Panc1 (cell line): ENCODE data around the gene CPA3. TPM values are rescaled to one million over a fixed set of nuclear protein-coding genes. Genes with fewer than 3 reads are reported as not detected.

Experiments
- ATAC-seq: fragments of 200-7000 bp; cut with Tn5 transposase; 2 replicates; pipeline ENCODE4 v1.9.1; 2020; ENCODE audit warnings: mild to moderate bottlenecking, moderate library complexity
- BruUV-seq: library from RNA; stranded (reverse); fragments of 400-500 nt; replicated peaks from 2 replicates; lab custom pipeline; 2021; lab: Mats Ljungman, UMichigan
- CTCF ChIA-PET: fragments of 300-600 bp; sonication (Branson Sonifier 250); formaldehyde crosslinking; loops from one replicate; lab custom pipeline; 2022; ENCODE audit warnings: antibody characterized with exemption; lab: Charles Lee
- POLR2A ChIA-PET: fragments of 300-600 bp; sonication (Branson Sonifier 250); formaldehyde crosslinking; loops from one replicate; lab custom pipeline; 2022; ENCODE audit warnings: antibody characterized with exemption; lab: Charles Lee
- DNase-seq: peaks from one replicate; pipeline ENCODE4 v3.0.0-alpha.2; 2010; ENCODE audit warnings: low read depth, low spot score
- H3K27ac ChIP-seq: 2 replicates; pipeline ENCODE4 v1.5.1; 2011; ENCODE audit warnings: mild to moderate bottlenecking, low read length, inconsistent platforms
- H3K27me3 ChIP-seq: fragments of 200-500 bp; sonication (Bioruptor generic); 2 replicates; pipeline ENCODE4 v1.6.0; 2014; ENCODE audit warnings: low read length, inconsistent platforms; ENCODE audit not compliant: control insufficient read depth, insufficient read depth
- H3K36me3 ChIP-seq: fragments of 200-500 bp; sonication (Bioruptor generic); 2 replicates; pipeline ENCODE4 v1.5.1; 2014; ENCODE audit warnings: inconsistent platforms, mild to moderate bottlenecking, low read length, moderate library complexity; ENCODE audit not compliant: control insufficient read depth, insufficient read depth
- H3K4me1 ChIP-seq: 2 replicates; pipeline ENCODE4 v1.5.1; 2011; ENCODE audit warnings: inconsistent platforms, mild to moderate bottlenecking, low read length, moderate library complexity; ENCODE audit not compliant: control insufficient read depth, insufficient read depth
- H3K4me3 ChIP-seq, 2 experiments: 2 replicates each; pipeline ENCODE4 v1.5.1; 2011 to 2012; ENCODE audit warnings: low read depth in 2 of 2, low read length in 2 of 2, mild to moderate bottlenecking in 2 of 2, inconsistent platforms in 1 of 2, moderate library complexity in 1 of 2
- H3K9me3 ChIP-seq: fragments of 200-500 bp; sonication (Bioruptor generic); 2 replicates; pipeline ENCODE4 v1.5.1; 2014; ENCODE audit warnings: low read depth, mild to moderate bottlenecking, inconsistent platforms, low read length, moderate library complexity; ENCODE audit not compliant: control insufficient read depth, insufficient read depth
- CTCF ChIP-seq: fragments of 450-650 bp; IDR thresholded peaks from 2 replicates; pipeline ENCODE4 v1.5.1; 2017; ENCODE audit warnings: mild to moderate bottlenecking
- POLR2AphosphoS5 ChIP-seq: IDR thresholded peaks from 2 replicates; pipeline ENCODE4 v1.6.1; 2012; ENCODE audit warnings: mild to moderate bottlenecking, low read depth, low read length, moderate library complexity
- REST ChIP-seq, 2 experiments: IDR thresholded peaks; 2 replicates each; pipeline ENCODE4 v1.6.1; 2011 to 2012; ENCODE audit warnings: low read depth in 2 of 2, control low read depth in 1 of 2, low read length in 1 of 2, mild to moderate bottlenecking in 1 of 2, moderate library complexity in 1 of 2; ENCODE audit not compliant: insufficient read depth in 1 of 2
- SIN3A ChIP-seq: IDR thresholded peaks from 2 replicates; pipeline ENCODE4 v1.6.1; 2012; ENCODE audit warnings: low read depth, mild to moderate bottlenecking, low read length, moderate library complexity, borderline replicate concordance; ENCODE audit not compliant: insufficient read depth
- TCF7L2 ChIP-seq: IDR thresholded peaks from 2 replicates; pipeline ENCODE4 v1.6.1; 2011; ENCODE audit warnings: mild to moderate bottlenecking, low read depth, low read length, inconsistent platforms
- in situ Hi-C: cut with HindIII; loops from 2 replicates; pipeline ENCODE4 v1.10.0; 2016; ENCODE audit warnings: low sequenced_read_pairs, low pct_unique_long_range_greater_than_20kb
- intact Hi-C: fragments of 100-400 bp; cut with micrococcal nuclease; formaldehyde crosslinking; loops from one replicate; pipeline ENCODE4 v1.10.0; 2022; ENCODE audit not compliant: unreplicated experiment
- total RNA-seq: library from RNA; stranded (reverse); gene quantifications from one replicate; pipeline ENCODE4 v1.2.1, GENCODE V29; 2021; ENCODE audit not compliant: unreplicated experiment

Gene CPA3
- total RNA-seq, 1 experiment from 2014 or later, result not detected

GRCh38 chr3:148829926-148830325 is 35.2 kb upstream of the CPA3 start:
- TF ChIP-seq POLR2AphosphoS5, result no peak
- no peak for TF ChIP-seq TCF7L2
- TF ChIP-seq CTCF, result no peak
- TF ChIP-seq REST (IDR thresholded peaks at IDR 0.05; ENCODE audit: insufficient read depth in 1 of 2, low read depth in 2 of 2, low read length in 1 of 2), result no peak
- POLR2A ChIA-PET, result interaction anchor here (0.6 kb wide), 1 partner anchor 9 kb away, joined by 3 read pairs; no protein-coding TSS in a partner anchor
- H3K4me1 ChIP-seq, result no peaks in the 10 kb centered on the region
- in situ Hi-C loops, result no loop called here
- CTCF ChIA-PET, result no interaction called here
- H3K9me3 ChIP-seq, result no peaks in the 10 kb centered on the region
- H3K36me3 ChIP-seq, result no peaks in the 10 kb centered on the region
- H3K4me3 ChIP-seq, result no peak overlapping the region
- ATAC-seq (no peak), DNase-seq (no peak)
- no peak overlapping the region for H3K27ac ChIP-seq
- no peaks in the 10 kb centered on the region; the same call in 1 of the 2 replicates for H3K27me3 ChIP-seq
- intact Hi-C loops, result no loop called here
- BruUV-seq, result no TSS peak

- H3K36me3 ChIP-seq, result no peaks in the 10 kb centered on the region
- no peak for TF ChIP-seq CTCF
- TF ChIP-seq SIN3A, result no peak
- no peak for TF ChIP-seq TCF7L2
- no peak for TF ChIP-seq REST (IDR thresholded peaks at IDR 0.05; ENCODE audit: insufficient read depth in 1 of 2, low read depth in 2 of 2, low read length in 1 of 2)
- no peak for TF ChIP-seq POLR2AphosphoS5
- H3K9me3 ChIP-seq, result no peaks in the 10 kb centered on the region
- intact Hi-C loops, result no loop called here
- ATAC-seq (no peak), DNase-seq (no peak)
- H3K27ac ChIP-seq, result no peak overlapping the region
- BruUV-seq, result no TSS peak
- no peaks in the 10 kb centered on the region for H3K4me1 ChIP-seq
- peaks cover 6% of the 10 kb centered on the region; the same call in 1 of the 2 replicates for H3K27me3 ChIP-seq
- POLR2A ChIA-PET, result no interaction called here
- CTCF ChIA-PET, result no interaction called here
- H3K4me3 ChIP-seq, result no peak overlapping the region
- in situ Hi-C loops, result no loop called here
Observed at GRCh38 chr3:148833223-148833622, 31.9 kb upstream of the CPA3 start.
